ENCODE measurements around the gene OTUB1. TPM values are rescaled to one million over a fixed set of nuclear protein-coding genes. Genes with fewer than 3 reads are reported as not detected.

Gene OTUB1
- total and polyA plus RNA-seq, 2 of the 4 experiments (the other 2 are of a cell fraction): 69.0 to 168 TPM

DNA sequence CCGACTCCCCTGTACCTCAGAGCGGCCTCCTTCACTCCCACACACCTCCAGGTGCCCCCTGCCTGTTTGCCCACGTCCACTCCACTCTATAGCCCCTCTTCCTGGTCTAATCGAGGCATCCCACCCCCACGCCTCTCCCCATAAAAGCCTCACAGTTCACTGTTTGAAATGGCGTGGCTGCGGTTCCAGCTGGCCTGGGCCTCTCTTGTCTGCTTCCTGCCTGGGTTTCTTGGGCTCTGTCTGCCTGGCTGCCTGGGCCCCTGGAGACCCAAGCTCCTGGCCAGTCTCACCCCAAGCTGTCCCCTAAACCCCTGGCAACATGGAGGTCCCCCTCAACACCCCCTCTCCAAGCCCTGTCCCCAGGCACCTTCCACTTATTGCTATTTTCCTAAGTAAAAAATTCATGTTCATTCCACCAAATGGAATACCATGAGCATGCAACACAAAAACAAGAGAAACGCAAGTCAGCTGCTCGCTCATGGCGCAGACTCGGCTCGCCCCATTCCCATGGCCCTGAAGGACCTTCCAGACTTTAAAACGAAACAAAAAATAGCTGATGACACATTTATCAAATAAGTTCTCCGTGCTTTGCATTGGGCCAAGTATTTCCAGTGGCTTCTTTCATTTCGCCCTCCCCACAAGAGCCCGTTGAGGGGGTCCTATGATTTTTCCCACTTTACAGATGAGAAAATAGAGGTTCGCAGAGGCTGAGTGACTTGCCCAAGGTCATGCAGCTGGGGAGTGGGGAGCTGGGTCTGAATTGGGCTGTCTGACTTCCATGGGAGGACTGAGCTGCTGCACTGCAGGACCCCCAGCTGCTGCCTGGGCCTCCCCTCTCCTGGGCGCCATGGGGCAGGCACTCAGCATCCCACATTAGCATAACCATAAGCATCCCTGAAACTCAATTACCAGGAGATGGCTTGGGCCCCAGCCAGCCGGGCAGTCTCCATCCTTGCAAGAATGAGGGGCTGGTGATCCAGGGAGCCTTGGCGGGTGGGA is 37.8 kb downstream of the OTUB1 start:
- no peak overlapping the region for H2BK120ac ChIP-seq (ENCODE audit: low read depth, low read length)
- H3K23ac ChIP-seq (ENCODE audit: low read depth, low read length): no peak overlapping the region
- H3K18ac ChIP-seq (ENCODE audit: low read depth, low read length): no peak overlapping the region
- no peak overlapping the region for H4K8ac ChIP-seq (ENCODE audit: low read depth in 2 of 2, low read length in 2 of 2)
- no peak overlapping the region for H3K9ac ChIP-seq (ENCODE audit: low read depth, low read length)
- H2BK5ac ChIP-seq (ENCODE audit: low read depth, low read length, poor library complexity, severe bottlenecking): no peak overlapping the region
- no peak overlapping the region for H2AK5ac ChIP-seq (ENCODE audit: low read depth, low read length)
- no peak overlapping the region for H3K4ac ChIP-seq (ENCODE audit: low read depth, low read length)
- H2AK9ac ChIP-seq (replicated peaks; ENCODE audit: low read depth, low read length, poor library complexity): peak overlapping the region; percentile 7
- H3K4me1 ChIP-seq (ENCODE audit: control insufficient read depth, insufficient read depth, low read length): peaks cover 4% of the 10 kb centered on the region; the same call in 1 of the 2 replicates
- intact Hi-C loops (cut with micrococcal nuclease): no loop called here
- H3K36me3 ChIP-seq (ENCODE audit: control insufficient read depth, insufficient read depth, low read length): no peaks in the 10 kb centered on the region
- POLR2A ChIA-PET (ENCODE audit: unreplicated experiment): no interaction called here
- no peaks in the 10 kb centered on the region for H3K79me1 ChIP-seq (ENCODE audit: low read depth in 1 of 2, low read length in 2 of 2)
- in situ Hi-C loops (cut with MboI; ENCODE audit: low sequenced_read_pairs): no loop called here
- dilution Hi-C loops (cut with HindIII; ENCODE audit: low sequenced_read_pairs, unreplicated experiment): no loop called here
- no peaks in the 10 kb centered on the region for H3K9me3 ChIP-seq (ENCODE audit: control insufficient read depth, insufficient read depth, low read length)
- H3K27me3 ChIP-seq (ENCODE audit: control insufficient read depth, insufficient read depth, low read length): peaks cover 11% of the 10 kb centered on the region
- DNase-seq (no peak), ATAC-seq (ENCODE audit: low read depth) (no peak)
- no peak overlapping the region for H3K4me3 ChIP-seq (ENCODE audit: insufficient read depth, low read depth, low read length)
- CTCF ChIA-PET: no interaction called here
- H4K20me1 ChIP-seq (ENCODE audit: insufficient read depth, low read length): peaks cover 3% of the 10 kb centered on the region
- H4K5ac ChIP-seq (ENCODE audit: low read depth, low read length): no peak overlapping the region
- no peak overlapping the region for H4K91ac ChIP-seq (ENCODE audit: insufficient read depth, low read depth, low read length)
- no TSS peak for BruUV-seq (replicated peaks)
- no peak for TF ChIP-seq MAFK (IDR thresholded peaks at IDR 0.05; ENCODE audit: low read depth, low read length)
- TF ChIP-seq NFE2L2 (IDR thresholded peaks at IDR 0.05; ENCODE audit: low read depth, low read length): no peak
- TF ChIP-seq CEBPB (IDR thresholded peaks at IDR 0.05; ENCODE audit: low read depth, low read length): no peak
- H3K4me2 ChIP-seq (ENCODE audit: low read depth, low read length): no peak overlapping the region
- H3K27ac ChIP-seq (ENCODE audit: insufficient read depth, low read length): no peak overlapping the region
- H2BK20ac ChIP-seq (ENCODE audit: low read depth, low read length): no peak overlapping the region
- no peak overlapping the region for H3K56ac ChIP-seq (ENCODE audit: extremely low read depth, insufficient read depth, low read length)
- H2AFZ ChIP-seq (replicated peaks; ENCODE audit: low read length, poor library complexity): no peak overlapping the region
- no peak overlapping the region for H3K14ac ChIP-seq (replicated peaks; ENCODE audit: low read depth, low read length)
- no peaks in the 10 kb centered on the region for H3K9me1 ChIP-seq (ENCODE audit: insufficient read depth, low read length)
- no peak overlapping the region for H2BK15ac ChIP-seq (ENCODE audit: low read depth, low read length)
- 78% methylated on average over 13 of the region's 20 CpGs; no CpG with 5 or more reads in 1 of the 2 experiments for WGBS, 2 experiments (ENCODE audit: extremely low coverage in 2 of 2, insufficient read length in 1 of 2)
